Left lung (tissue), 10 donors: ENCODE measurements around the gene MYMX. TPM values are rescaled to one million over a fixed set of nuclear protein-coding genes. Genes with fewer than 3 reads are reported as not detected.

Experiments
- ATAC-seq: fragments of 200-7000 bp; cut with Tn5 transposase; one replicate; pipeline ENCODE4 v1.9.1; 2020; ENCODE audit warnings: moderate library complexity
- DNase-seq, 4 donors: peaks; one replicate each; pipeline ENCODE4 v3.0.0-alpha.2; 2013 to 2020
- H3K27ac ChIP-seq, 2 donors: fragments of 200-600 bp; sonication (generic) in 1 of 2; one replicate each; pipeline versions ENCODE4 v1.5.0 to v1.8.0; 2020 to 2021
- H3K27me3 ChIP-seq, 2 donors: fragments of 200-600 bp; sonication (generic) in 1 of 2; one replicate each; pipeline versions ENCODE4 v1.5.0 to v1.8.0; 2020 to 2021
- H3K36me3 ChIP-seq, 2 donors: fragments of 200-600 bp; sonication (generic) in 1 of 2; one replicate each; pipeline versions ENCODE4 v1.5.0 to v1.8.0; 2020 to 2021
- H3K4me1 ChIP-seq, 2 donors: fragments of 200-600 bp; one replicate each; pipeline ENCODE4 v1.8.0; 2021
- H3K4me3 ChIP-seq, 2 donors: fragments of 200-600 bp; sonication (generic) in 1 of 2; one replicate each; pipeline versions ENCODE4 v1.5.0 to v1.8.0; 2020 to 2021; ENCODE audit warnings: mild to moderate bottlenecking in 1 of 2
- H3K9me3 ChIP-seq, 2 donors: fragments of 200-600 bp; sonication (generic) in 1 of 2; one replicate each; pipeline versions ENCODE4 v1.5.0 to v1.8.0; 2020 to 2021
- CTCF ChIP-seq, 2 donors: fragments of 200-600 bp; sonication (generic) in 1 of 2; IDR thresholded peaks; one replicate each; pipeline versions ENCODE4 v1.5.0 to v1.8.0; 2021; ENCODE audit warnings: antibody characterized with exemption in 2 of 2
- intact Hi-C, 2 donors: fragments of 100-400 bp; cut with DNase I; formaldehyde crosslinking; loops; one replicate each; pipeline versions ENCODE4 v1.11.2 to v1.14.2; 2022
- polyA plus RNA-seq, 6 donors: library from polyadenylated mRNA; unstranded; fragments of 120-200 nt; gene quantifications; one replicate each; pipeline ENCODE4 v1.2.1, GENCODE V29; 2013; ENCODE audit not compliant: insufficient read length in 6 of 6
- total RNA-seq, 2 donors: library from RNA; stranded (reverse); fragmentation: NEBNext Ultra II Directional; extraction: Animal tissue kit (Norgen Biotek cat#: 25700); gene quantifications; one replicate each; pipeline ENCODE4 v1.2.1, GENCODE V29; 2021
- donor health status: DM: no; HTN: yes; CAD: no.
- donor health status: DM: no; HTN: no; CAD: no.

MYMX gene
- total and polyA plus RNA-seq, 8 donors = 0.21 to 0.79 (median 0.33) TPM; not detected in 2

GRCh38 chr6:44248579-44248978 lies 31.9 kb downstream of the MYMX start:
- intact Hi-C loops = no loop called here
- no peak for ATAC-seq
- Histone ChIP-seq H3K4me1 (peaks cover 16 to 68% of the 10 kb centered on the region in 2 donors), H3K9me3 (no peaks in the 10 kb centered on the region), H3K27ac (peak overlapping the region in 1 of 2 donors; percentile 99), H3K27me3 (no peaks in the 10 kb centered on the region), H3K36me3 (peaks cover 5 to 54% of the 10 kb centered on the region in 2 donors), H3K4me3 (peak overlapping the region; percentile 64 to 88)
- no peak for TF ChIP-seq CTCF (IDR thresholded peaks at IDR 0.05)
- DNase-seq = no peak

GRCh38 chr6:44249082-44249748 lies 32.5 kb downstream of the MYMX start:
- intact Hi-C loops = no loop called here
- Histone ChIP-seq H3K36me3 (peaks cover 5 to 61% of the 10 kb centered on the region in 2 donors), H3K27me3 (no peaks in the 10 kb centered on the region), H3K4me1 (peaks cover 16 to 73% of the 10 kb centered on the region in 2 donors), H3K9me3 (no peaks in the 10 kb centered on the region), H3K4me3 (peak overlapping the region in 1 of 2 donors; percentile 64), H3K27ac (peak overlapping the region; percentile 16 to 99)
- TF ChIP-seq CTCF (IDR thresholded peaks at IDR 0.05) = no peak
- no peak for ATAC-seq
- DNase-seq = peak in 1 of 4 donors; percentile 43

- Histone ChIP-seq H3K9me3 (no peaks in the 10 kb centered on the region), H3K36me3 (peaks cover 5 to 70% of the 10 kb centered on the region in 2 donors), H3K27ac (peak overlapping the region in 1 of 2 donors; percentile 16), H3K4me3 (peak overlapping the region in 1 of 2 donors; percentile 64), H3K4me1 (peaks cover 16 to 80% of the 10 kb centered on the region in 2 donors), H3K27me3 (no peaks in the 10 kb centered on the region)
- no peak for ATAC-seq
- intact Hi-C loops = no loop called here
- no peak for TF ChIP-seq CTCF (IDR thresholded peaks at IDR 0.05)
- no peak for DNase-seq
Observed at GRCh38 chr6:44250067-44250717, 33.5 kb downstream of the MYMX start.

DNA sequence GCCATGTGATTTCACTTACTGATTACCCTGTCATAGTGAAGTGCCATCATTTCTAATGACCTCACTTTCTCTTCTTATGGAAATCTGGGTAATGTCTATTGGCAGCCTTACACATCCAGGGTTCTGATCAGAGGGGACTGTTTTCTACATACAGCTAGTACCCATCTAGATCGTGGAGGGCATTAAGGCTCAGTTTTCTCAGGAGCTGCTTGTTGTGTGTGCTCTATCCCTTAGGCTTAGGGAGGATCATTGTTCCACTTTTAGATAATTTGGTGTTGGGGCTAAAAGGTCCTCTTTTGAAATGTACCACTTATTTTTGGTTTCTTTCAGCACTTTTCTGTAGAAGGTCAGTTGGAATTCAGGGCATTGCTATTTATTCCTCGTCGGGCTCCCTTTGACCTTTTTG lies 34.0 kb downstream of the MYMX start:
- ATAC-seq = no peak
- peaks cover 15 to 80% of the 10 kb centered on the region in 2 donors for H3K4me1 ChIP-seq
- H3K27ac ChIP-seq = no peak overlapping the region
- H3K9me3 ChIP-seq = no peaks in the 10 kb centered on the region
- intact Hi-C loops = no loop called here
- peaks cover 5 to 74% of the 10 kb centered on the region in 2 donors for H3K36me3 ChIP-seq
- H3K27me3 ChIP-seq = no peaks in the 10 kb centered on the region
- no peak overlapping the region for H3K4me3 ChIP-seq
- no peak for TF ChIP-seq CTCF (IDR thresholded peaks at IDR 0.05)
- no peak for DNase-seq
